RWPE1 (cell line): ENCODE data around the gene TMEM248.

ENCODE experiments used
- CTCF ChIA-PET: fragments of 350-600 bp; sonication (Branson Sonifier 250); formaldehyde crosslinking; extraction: SDS; loops from one replicate; lab custom pipeline; 2021; lab: Yijun Ruan, JAX
- POLR2A ChIA-PET: fragments of 400-600 bp; formaldehyde crosslinking; extraction: SDS; loops from one replicate; lab custom pipeline; 2020; ENCODE audit warnings: antibody characterized with exemption; ENCODE audit not compliant: low non-redundant PET; lab: Yijun Ruan, JAX
- DNase-seq: peaks from one replicate; pipeline ENCODE4 v3.0.0; 2012; ENCODE audit warnings: low spot score
- H3K27ac ChIP-seq: fragments of 450-650 bp; 2 replicates; pipeline ENCODE4 v1.5.1; 2017
- CTCF ChIP-seq: fragments of 450-650 bp; conservative IDR thresholded peaks from 2 replicates; pipeline ENCODE4 v1.5.1; 2017; ENCODE audit warnings: low read depth, mild to moderate bottlenecking

The TMEM248 gene

GRCh38 chr7:66920256-66920655, 769 bp upstream of the TMEM248 start:
- POLR2A ChIA-PET: interaction anchor here (0.7 kb wide), 1 partner anchor 10 kb away, joined by 11 read pairs; no protein-coding TSS in a partner anchor

GRCh38 chr7:66921396-66921917, 432 bp downstream of the TMEM248 start:
- H3K27ac ChIP-seq: peak overlapping the region; percentile 82
- DNase-seq: peak; percentile 48
- ChIA-PET POLR2A (interaction anchor here (0.5 to 1.0 kb wide), 4 partner anchors 11 to 383 kb away, joined by 3 to 4 read pairs (median 4); no protein-coding TSS in a partner anchor), CTCF (interaction anchor here (0.7 kb wide), 1 partner anchor 17 kb away, joined by 3 read pairs; no protein-coding TSS in a partner anchor)
- no peak for TF ChIP-seq CTCF

More at GRCh38 chr7:66920256-66920655, 769 bp upstream of the TMEM248 start:
- CTCF ChIA-PET: interaction anchor here (0.5 kb wide), 1 partner anchor 77 kb away, joined by 4 read pairs; no protein-coding TSS in a partner anchor
- no peak for TF ChIP-seq CTCF
- DNase-seq: peak; percentile 17
- peak overlapping the region; percentile 82 for H3K27ac ChIP-seq

- ChIA-PET CTCF (interaction anchor here (0.7 kb wide), 1 partner anchor 17 kb away, joined by 3 read pairs; no protein-coding TSS in a partner anchor), POLR2A (interaction anchor here (0.5 to 1.0 kb wide), 3 partner anchors 11 to 382 kb away, joined by 3 to 4 read pairs (median 3); no protein-coding TSS in a partner anchor)
- DNase-seq: peak; percentile 26
- H3K27ac ChIP-seq: peak overlapping the region; percentile 82
- no peak for TF ChIP-seq CTCF
Measured at GRCh38 chr7:66921918-66922486, 977 bp downstream of the TMEM248 start.

- H3K27ac ChIP-seq: no peak overlapping the region; the same call in 1 of the 2 replicates
- no peak for DNase-seq
- no peak for TF ChIP-seq CTCF
- POLR2A ChIA-PET: no interaction called here
- CTCF ChIA-PET: interaction anchor here (0.7 kb wide), 1 partner anchor 360 kb away, joined by 3 read pairs; no protein-coding TSS in a partner anchor
Measured at GRCh38 chr7:66925255-66925654, 4.2 kb downstream of the TMEM248 start.

- POLR2A ChIA-PET: no interaction called here
- CTCF ChIA-PET: interaction anchor here (0.6 kb wide), 1 partner anchor 855 kb away, joined by 3 read pairs; no protein-coding TSS in a partner anchor
- TF ChIP-seq CTCF: no peak
- H3K27ac ChIP-seq: no peak overlapping the region
- DNase-seq: no peak
Measured at GRCh38 chr7:66927348-66927948, 6.4 kb downstream of the TMEM248 start.

GRCh38 chr7:66928388-66928787, 7.4 kb downstream of the TMEM248 start:
- POLR2A ChIA-PET: no interaction called here
- TF ChIP-seq CTCF: no peak
- CTCF ChIA-PET: interaction anchor here (0.5 kb wide), 2 partner anchors 64 to 273 kb away, joined by 3 to 5 read pairs; no protein-coding TSS in a partner anchor
- no peak overlapping the region for H3K27ac ChIP-seq
- DNase-seq: no peak
